Bronchial epithelial cell (primary cell): ENCODE data around the gene MAB21L2. TPM values are rescaled to one million over a fixed set of nuclear protein-coding genes. Genes with fewer than 3 reads are reported as not detected.

Source experiments
- DNase-seq: peaks from one replicate; pipeline ENCODE4 v3.0.0-alpha.2; 2010; ENCODE audit warnings: low read depth
- FAIRE-seq: peaks from 2 replicates; lab custom pipeline; 2011; peaks lifted over from hg19 to GRCh38; lab: Jason Lieb, UNC
- H3K27me3 ChIP-seq: 2 replicates; pipeline ENCODE4 v1.5.1; 2011; ENCODE audit warnings: low read length; ENCODE audit not compliant: control insufficient read depth, insufficient read depth
- H3K36me3 ChIP-seq: 2 replicates; pipeline ENCODE4 v1.5.1; 2011; ENCODE audit warnings: low read length; ENCODE audit not compliant: control insufficient read depth, insufficient read depth
- H3K4me3 ChIP-seq: 2 replicates; pipeline ENCODE4 v1.5.1; 2011; ENCODE audit warnings: mild to moderate bottlenecking, low read depth, low read length, control low read depth
- CTCF ChIP-seq: IDR thresholded peaks from 2 replicates; pipeline ENCODE4 v1.5.1; 2011; ENCODE audit warnings: mild to moderate bottlenecking, moderate library complexity, low read length, control low read depth, inconsistent platforms; ENCODE audit not compliant: insufficient read depth, severe bottlenecking
- total RNA-seq: library from RNA; depleted of rRNA; stranded (reverse); fragments of >200 nt; gene quantifications from 2 replicates; pipeline ENCODE4 v1.2.1, GENCODE V29; 2014

MAB21L2 gene
- total RNA-seq, 1 donor from 2014 or later = not detected

DNA sequence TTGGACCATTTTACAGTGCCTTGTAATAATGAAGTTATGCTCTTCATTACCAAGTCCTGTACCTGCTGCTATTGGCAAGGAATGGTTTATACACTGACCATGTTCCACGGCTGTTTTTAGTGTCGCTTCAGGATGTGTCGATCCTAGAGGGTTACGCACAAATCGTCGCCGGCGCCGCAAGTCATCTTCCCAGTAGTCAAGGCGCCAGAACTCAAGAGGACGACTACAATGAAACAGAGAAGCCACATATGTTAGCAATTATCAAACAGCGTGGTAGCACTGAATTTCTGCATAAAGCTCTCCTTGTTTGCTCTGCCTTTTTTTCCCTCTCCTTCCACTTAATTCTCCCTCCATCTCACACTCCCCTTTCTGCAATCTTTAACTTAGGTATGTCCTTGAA is 17.0 kb downstream of the MAB21L2 start:
- Histone ChIP-seq H3K4me3 (no peak overlapping the region), H3K36me3 (peaks cover 2% of the 10 kb centered on the region), H3K27me3 (no peaks in the 10 kb centered on the region)
- FAIRE-seq = no peak
- no peak for TF ChIP-seq CTCF
- no peak for DNase-seq

DNA sequence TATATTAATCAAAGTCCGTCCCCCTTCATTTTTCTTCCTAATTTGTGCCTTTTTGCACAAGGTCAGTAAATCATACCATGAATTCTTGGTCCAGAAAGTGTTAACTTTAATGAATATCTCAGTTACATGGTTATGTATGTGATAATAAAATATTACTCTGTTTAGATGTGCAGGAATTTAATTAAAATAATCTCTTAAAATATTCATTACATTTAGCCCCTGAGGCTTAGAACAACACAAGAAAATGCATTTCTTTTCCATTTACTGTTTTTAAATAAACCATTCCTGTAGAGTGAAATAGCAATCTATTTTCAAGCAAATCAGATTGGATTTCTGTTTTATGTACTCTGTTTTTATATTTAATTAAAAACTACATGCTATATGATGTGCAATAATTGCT is 17.6 kb downstream of the MAB21L2 start:
- no peaks in the 10 kb centered on the region for H3K27me3 ChIP-seq
- peaks cover 2% of the 10 kb centered on the region for H3K36me3 ChIP-seq
- DNase-seq (no peak), FAIRE-seq (no peak)
- TF ChIP-seq CTCF = no peak
- no peak overlapping the region for H3K4me3 ChIP-seq

DNA sequence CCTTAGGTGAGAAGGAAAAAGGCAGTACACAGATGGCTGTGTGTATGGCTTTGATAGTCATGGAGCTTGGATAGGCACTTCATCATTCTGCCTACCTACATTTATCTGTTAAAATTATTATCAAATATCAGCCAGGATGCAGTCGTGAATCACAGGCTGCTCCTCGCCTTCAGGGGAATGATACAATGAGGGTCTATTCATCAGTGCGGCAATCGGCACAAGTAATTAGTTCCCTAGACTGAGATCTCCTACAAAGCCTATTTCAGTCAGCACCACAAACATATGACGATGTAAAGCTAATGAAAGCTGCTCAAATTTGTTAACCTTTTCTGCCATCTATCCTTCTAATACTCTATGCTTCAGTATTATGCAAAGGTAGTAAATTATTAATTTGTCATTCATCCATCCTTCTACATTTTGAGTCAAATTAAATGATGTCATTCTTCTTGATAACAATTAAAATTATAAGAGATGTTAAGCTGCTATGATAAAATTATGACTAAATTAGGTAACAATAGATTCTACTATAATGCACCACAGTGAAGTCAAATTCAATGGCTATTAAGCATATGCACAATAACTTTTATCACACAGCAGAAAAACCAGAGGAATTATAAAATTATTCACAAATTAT is 19.0 kb downstream of the MAB21L2 start:
- no peaks in the 10 kb centered on the region for H3K27me3 ChIP-seq
- no peak for TF ChIP-seq CTCF
- FAIRE-seq = no peak

GRCh38 chr4:150609131-150609530 is 27.2 kb downstream of the MAB21L2 start:
- DNase-seq (peak; percentile 15), FAIRE-seq (no peak)
- H3K4me3 ChIP-seq = no peak overlapping the region
- no peaks in the 10 kb centered on the region for H3K36me3 ChIP-seq
- no peaks in the 10 kb centered on the region for H3K27me3 ChIP-seq
- no peak for TF ChIP-seq CTCF

More for the DNA sequence above, 19.0 kb downstream of the MAB21L2 start:
- peaks cover 2% of the 10 kb centered on the region for H3K36me3 ChIP-seq
- no peak overlapping the region for H3K4me3 ChIP-seq
- DNase-seq = no peak

DNA sequence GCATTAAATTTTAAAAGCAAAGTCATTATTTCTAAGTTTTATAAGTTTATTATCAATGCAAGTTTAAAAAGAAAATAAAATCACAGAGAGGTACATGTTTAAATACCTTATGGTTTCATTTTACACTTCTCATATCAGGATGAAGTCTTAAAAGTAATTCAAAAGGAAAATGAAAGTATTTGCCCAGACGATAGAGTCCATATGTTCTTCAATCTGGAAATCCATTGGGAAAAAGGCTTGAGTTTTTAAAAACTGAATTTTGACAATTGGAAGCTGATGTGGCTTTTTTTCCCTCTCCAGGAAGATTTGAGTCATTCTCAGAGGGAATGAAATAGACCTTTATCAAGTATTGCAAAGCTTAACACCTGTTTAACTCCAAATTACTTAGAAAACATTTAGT is 37.1 kb downstream of the MAB21L2 start:
- TF ChIP-seq CTCF = no peak
- Histone ChIP-seq H3K4me3 (no peak overlapping the region), H3K36me3 (no peaks in the 10 kb centered on the region), H3K27me3 (no peaks in the 10 kb centered on the region)
- FAIRE-seq (no peak), DNase-seq (no peak)

- H3K4me3 ChIP-seq = no peak overlapping the region
- no peak for TF ChIP-seq CTCF
- no peaks in the 10 kb centered on the region for H3K36me3 ChIP-seq
- FAIRE-seq (no peak), DNase-seq (no peak)
- H3K27me3 ChIP-seq = no peaks in the 10 kb centered on the region
Measured at GRCh38 chr4:150624055-150624454, 42.1 kb downstream of the MAB21L2 start.
